NCI-H526 treated with DMSO at 0.1 percent for 48 hours (cell line): ENCODE measurements around the gene CD109.
"Not testable (repeated sequence)": the region's sequence is repeated elsewhere in the genome, so short reads cannot be mapped to it uniquely, and the experiment has no call there.

Experiments
- DNase-seq: peaks from one replicate; lab custom pipeline; 2025; lab: John Stamatoyannopoulos, UW

Gene CD109

DNA sequence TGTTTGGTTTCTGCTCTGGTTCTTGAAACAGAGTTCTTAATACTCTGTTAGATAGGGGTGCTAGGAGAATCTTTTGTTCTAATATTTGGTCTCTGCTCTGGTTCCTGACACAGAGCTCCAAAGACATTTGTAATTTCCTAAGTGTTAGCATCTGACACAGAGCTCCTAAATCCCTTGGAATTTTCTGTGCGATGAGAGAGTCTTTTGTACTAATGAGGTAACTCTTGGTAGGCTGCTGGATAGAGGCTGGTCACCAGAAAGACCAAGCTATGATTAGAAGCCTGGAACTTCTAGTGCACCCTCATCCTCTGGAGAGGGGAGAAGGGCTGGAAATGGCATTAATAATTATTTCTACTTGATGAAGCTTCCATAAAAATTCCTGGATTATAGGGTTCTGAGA is 7.7 kb upstream of the CD109 start:
- DNase-seq, result no peak

DNA sequence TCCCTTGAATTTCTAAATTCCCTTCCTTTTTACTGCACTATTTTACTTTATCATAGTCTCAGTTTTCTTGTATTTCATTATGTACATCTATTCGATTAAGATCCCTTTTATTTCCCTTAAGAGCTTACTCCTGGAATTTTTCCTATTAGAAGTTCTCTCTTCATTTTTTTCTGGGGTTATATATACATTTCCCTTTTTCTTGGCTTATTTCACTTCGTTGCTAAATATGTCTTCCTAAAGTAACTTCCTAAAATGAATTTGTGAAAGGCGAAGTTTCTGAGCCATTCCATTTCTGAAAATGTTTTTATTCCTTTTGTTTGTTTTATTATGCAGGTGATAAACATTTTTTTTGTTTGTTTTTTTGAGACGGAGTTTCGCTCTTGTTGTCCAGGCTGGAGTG is 5.9 kb upstream of the CD109 start:
- no peak for DNase-seq

DNA sequence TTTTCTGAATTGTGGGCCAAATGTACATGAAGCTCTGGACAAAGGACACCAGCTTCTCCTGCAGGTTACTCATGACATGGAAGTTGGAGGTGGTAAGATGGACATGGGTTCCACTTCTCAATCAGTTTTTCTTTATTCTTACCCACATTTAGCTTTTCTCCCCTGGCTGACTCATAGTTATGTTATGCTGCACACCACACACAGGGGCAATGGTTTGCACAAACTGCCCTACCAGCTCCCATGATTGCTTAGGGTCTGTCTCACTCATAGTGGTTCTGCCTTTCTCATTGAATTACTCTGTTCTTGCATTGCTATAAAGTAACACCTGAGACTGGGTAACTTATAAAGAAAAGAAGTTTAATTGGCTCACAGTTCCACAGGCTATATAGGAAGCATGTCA is 4.5 kb upstream of the CD109 start:
- DNase-seq, result no peak

DNA sequence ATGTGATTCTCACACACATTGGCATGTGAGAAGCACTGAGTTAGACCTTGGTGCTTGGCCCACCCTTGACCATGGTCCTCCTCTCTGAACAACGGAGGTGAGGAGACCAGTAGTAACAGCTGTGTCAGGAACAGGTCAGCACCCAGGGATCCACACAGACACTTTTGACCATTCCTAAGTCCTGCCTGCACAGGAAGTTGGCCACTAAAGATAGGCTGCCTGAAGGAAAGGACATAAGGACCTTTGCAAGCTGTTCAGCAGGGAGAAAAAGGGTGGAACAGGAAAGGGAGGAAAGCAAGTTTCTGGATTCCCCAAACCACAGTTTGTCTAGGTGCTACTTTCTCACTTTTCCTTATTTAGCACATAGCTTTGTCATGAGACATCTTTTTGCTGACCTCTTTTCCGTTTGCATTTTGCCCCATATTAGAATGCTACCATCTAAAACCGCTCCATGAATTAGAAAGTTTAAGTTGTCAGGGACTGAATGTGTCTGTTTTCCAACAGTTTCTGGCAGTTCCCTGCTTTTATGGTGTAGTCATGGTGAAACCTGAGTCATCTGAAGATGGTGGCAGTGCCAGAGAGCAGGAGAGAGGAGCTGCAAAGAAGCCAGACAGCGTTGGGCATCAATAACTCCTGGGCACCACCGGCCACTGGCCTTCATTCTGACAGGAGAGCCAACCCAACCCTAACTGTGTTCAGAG is 1.1 kb upstream of the CD109 start:
- no peak for DNase-seq

GRCh38 chr6:73696966-73697655 is 1.1 kb downstream of the CD109 start:
- no peak for DNase-seq

GRCh38 chr6:73699676-73700459 is 3.9 kb downstream of the CD109 start:
- no peak for DNase-seq

- DNase-seq, result no peak
Observed at GRCh38 chr6:73702444-73702843, 6.4 kb downstream of the CD109 start.

DNA sequence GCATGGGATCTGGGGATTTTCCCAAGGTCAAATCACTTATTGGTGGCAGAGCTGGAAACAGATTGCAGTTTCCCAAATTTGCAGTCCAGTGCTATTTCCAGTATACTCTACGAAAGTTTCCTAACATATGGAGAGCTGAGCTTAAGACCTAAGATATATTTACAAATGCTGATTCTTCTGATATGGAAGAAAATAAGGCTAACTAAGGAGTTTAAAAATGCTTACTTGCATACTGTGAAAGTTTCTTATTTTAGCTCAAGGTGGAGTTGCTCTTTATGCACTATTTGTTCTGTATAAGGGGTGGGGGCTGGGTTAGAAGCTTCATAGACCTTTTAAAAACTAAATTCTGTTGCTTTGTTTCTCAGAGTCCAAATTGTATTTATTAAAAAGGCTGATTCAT is 7.5 kb downstream of the CD109 start:
- no peak for DNase-seq

GRCh38 chr6:73704260-73704659 is 8.3 kb downstream of the CD109 start:
- DNase-seq, result no peak

- no peak for DNase-seq
Observed at GRCh38 chr6:73704798-73705197, 8.8 kb downstream of the CD109 start.

DNA sequence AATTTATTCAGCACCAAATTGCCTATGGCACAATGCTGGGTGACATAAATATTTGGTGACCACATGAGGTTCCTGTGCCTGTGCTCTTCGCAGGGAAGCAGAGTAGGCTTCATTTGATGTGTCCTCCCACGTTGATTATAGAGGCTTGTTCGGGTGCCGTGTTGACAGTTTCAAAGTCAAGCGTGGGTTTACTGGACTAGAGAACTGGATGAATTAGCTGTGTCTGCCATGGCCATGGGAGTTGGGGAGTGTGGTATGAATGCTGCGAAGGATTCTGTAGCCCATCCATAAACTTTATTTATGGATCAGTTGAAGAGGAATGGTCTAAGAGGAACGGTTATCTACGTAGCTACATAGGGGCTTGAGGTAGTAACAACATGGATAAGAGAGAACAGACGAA is 11.0 kb downstream of the CD109 start:
- DNase-seq, result no peak

DNA sequence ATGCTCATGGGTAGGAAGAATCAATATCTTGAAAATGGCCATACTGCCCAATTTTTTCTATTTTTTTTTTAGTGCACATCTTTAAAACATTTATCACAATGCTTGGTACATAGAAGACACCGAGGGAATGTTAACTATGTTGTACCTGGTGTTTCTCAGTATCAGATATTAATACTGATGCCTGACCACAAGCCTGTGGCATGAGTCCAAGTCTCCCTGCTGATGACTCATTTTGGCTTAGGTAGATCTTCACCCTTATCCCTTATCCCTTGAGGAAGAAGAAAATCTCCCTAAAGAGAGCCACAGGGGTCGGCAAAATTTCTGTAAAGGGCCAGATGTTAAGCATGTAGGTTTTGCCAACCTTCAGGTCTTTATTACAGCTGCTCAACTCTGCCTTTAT is 14.5 kb downstream of the CD109 start:
- DNase-seq, result no peak

- DNase-seq, result no peak
Observed at GRCh38 chr6:73710948-73711347, 14.9 kb downstream of the CD109 start.

GRCh38 chr6:73712535-73713173 is 16.7 kb downstream of the CD109 start:
- no peak for DNase-seq

GRCh38 chr6:73713426-73714147 is 17.6 kb downstream of the CD109 start:
- no peak for DNase-seq

GRCh38 chr6:73715111-73715508 is 19.1 kb downstream of the CD109 start:
- DNase-seq, result not testable (repeated sequence)

DNA sequence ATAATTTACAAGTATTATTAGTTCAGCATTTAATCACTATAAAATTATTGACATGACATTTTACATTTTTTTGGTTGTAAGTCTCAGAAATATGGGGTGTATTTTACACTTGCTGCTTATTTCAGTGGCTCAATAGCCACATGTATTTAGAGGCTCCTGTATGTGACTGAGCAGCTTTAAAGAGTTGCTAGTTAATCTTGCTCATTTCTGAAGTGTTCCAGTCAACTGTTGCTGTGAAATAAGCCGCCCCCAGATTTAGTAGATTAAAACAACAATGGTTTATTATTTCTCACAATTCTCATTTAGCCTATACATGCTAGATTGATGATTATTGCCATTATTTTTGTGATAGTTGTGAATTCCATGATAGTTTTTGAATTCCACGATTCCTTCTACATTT is 23.0 kb downstream of the CD109 start:
- DNase-seq, result no peak

GRCh38 chr6:73722318-73723060 is 26.5 kb downstream of the CD109 start:
- no peak for DNase-seq

- DNase-seq, result not testable (repeated sequence)
Observed at GRCh38 chr6:73723480-73723879, 27.5 kb downstream of the CD109 start.

DNA sequence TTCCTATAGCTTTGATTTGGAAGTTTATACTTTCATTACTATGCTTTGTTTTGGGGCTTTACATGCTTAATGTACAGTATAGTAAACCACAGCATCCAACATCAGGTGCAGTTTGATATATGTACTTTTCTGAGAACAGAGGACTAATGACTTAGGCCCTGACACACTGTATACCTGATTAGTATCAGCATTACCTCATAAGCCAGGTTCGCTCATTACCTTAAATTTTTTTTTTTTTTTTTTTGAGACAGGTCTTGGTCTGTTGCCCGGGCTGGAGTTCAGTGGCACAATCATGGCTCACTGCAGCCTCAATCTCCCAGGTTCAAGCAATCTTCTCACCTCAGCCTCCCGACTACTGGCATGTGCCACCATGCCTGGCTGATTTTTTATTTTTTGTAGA is 28.4 kb downstream of the CD109 start:
- DNase-seq, result no peak

GRCh38 chr6:73725192-73725591 is 29.2 kb downstream of the CD109 start:
- DNase-seq, result not testable (repeated sequence)
